Stimulated activated CD8-positive, alpha-beta memory T cell treated with anti-CD3 and anti-CD28 coated beads, Interleukin-4, amount 100 ng/mL, for 24 hours (primary cell): ENCODE data around the gene PTPRG.

Experiments
- DNase-seq: peaks from one replicate; pipeline ENCODE4 v3.0.0-alpha.2; 2020; ENCODE audit warnings: low read depth

PTPRG gene

GRCh38 chr3:61964566-61964965 lies 403.2 kb downstream of the PTPRG start:
- no peak for DNase-seq

GRCh38 chr3:61965770-61966131 lies 404.4 kb downstream of the PTPRG start:
- no peak for DNase-seq

- DNase-seq = no peak
Measured at GRCh38 chr3:61966200-61966599, 404.8 kb downstream of the PTPRG start.

- DNase-seq = no peak
Measured at GRCh38 chr3:61967019-61967418, 405.6 kb downstream of the PTPRG start.

GRCh38 chr3:61967937-61968336 lies 406.6 kb downstream of the PTPRG start:
- DNase-seq = no peak

GRCh38 chr3:61974662-61975061 lies 413.3 kb downstream of the PTPRG start:
- no peak for DNase-seq

GRCh38 chr3:61975199-61975598 lies 413.8 kb downstream of the PTPRG start:
- no peak for DNase-seq

GRCh38 chr3:61975936-61976335 lies 414.6 kb downstream of the PTPRG start:
- no peak for DNase-seq

- no peak for DNase-seq
Measured at GRCh38 chr3:61978460-61979419, 417.4 kb downstream of the PTPRG start.

GRCh38 chr3:61979638-61980037 lies 418.3 kb downstream of the PTPRG start:
- no peak for DNase-seq

GRCh38 chr3:61980041-61980440 lies 418.7 kb downstream of the PTPRG start:
- no peak for DNase-seq

- no peak for DNase-seq
Measured at GRCh38 chr3:61981060-61981459, 419.7 kb downstream of the PTPRG start.

- no peak for DNase-seq
Measured at GRCh38 chr3:61983479-61983878, 422.1 kb downstream of the PTPRG start.

GRCh38 chr3:61985020-61985419 lies 423.6 kb downstream of the PTPRG start:
- no peak for DNase-seq

- DNase-seq = no peak
Measured at GRCh38 chr3:61986473-61986872, 425.1 kb downstream of the PTPRG start.

- DNase-seq = no peak
Measured at GRCh38 chr3:61989681-61990080, 428.3 kb downstream of the PTPRG start.

- no peak for DNase-seq
Measured at GRCh38 chr3:61990327-61991027, 429.1 kb downstream of the PTPRG start.

GRCh38 chr3:61991706-61992105 lies 430.3 kb downstream of the PTPRG start:
- no peak for DNase-seq

- DNase-seq = no peak
Measured at GRCh38 chr3:61996366-61996765, 435.0 kb downstream of the PTPRG start.

- DNase-seq = no peak
Measured at GRCh38 chr3:61997101-61997500, 435.7 kb downstream of the PTPRG start.

- DNase-seq = no peak
Measured at GRCh38 chr3:62003835-62004234, 442.5 kb downstream of the PTPRG start.

- no peak for DNase-seq
Measured at GRCh38 chr3:62007036-62007435, 445.7 kb downstream of the PTPRG start.

GRCh38 chr3:62010989-62011388 lies 449.6 kb downstream of the PTPRG start:
- no peak for DNase-seq
